Right lobe of liver (tissue), 6 donors: ENCODE data around the gene PDZD2. TPM values are rescaled to one million over a fixed set of nuclear protein-coding genes. Genes with fewer than 3 reads are reported as not detected.
A peak's percentile ranks its signal among the peaks of the same experiment; 100 is the strongest.

ENCODE experiments used
- ATAC-seq, 4 donors: fragments of 200-7000 bp; cut with Tn5 transposase; one replicate each; pipeline ENCODE4 v1.9.1; 2020; ENCODE audit warnings: mild to moderate bottlenecking in 4 of 4, moderate library complexity in 4 of 4
- DNase-seq, 3 donors: peaks; one replicate each; pipeline ENCODE4 v3.0.0-alpha.2; 2020
- H3K27ac ChIP-seq, 3 donors: fragments of 200-600 bp; one replicate each; pipeline ENCODE4 v1.8.0; 2022
- H3K27me3 ChIP-seq, 2 donors: fragments of 200-600 bp; one replicate each; pipeline ENCODE4 v1.8.0; 2022
- H3K36me3 ChIP-seq, 4 donors: fragments of 200-600 bp; sonication (generic) in 1 of 4; one replicate each; pipeline versions ENCODE4 v1.5.1 to v1.8.0; 2017 to 2022; ENCODE audit warnings: control low read depth in 1 of 4
- H3K4me1 ChIP-seq, 4 donors: fragments of 200-600 bp; sonication (generic) in 1 of 4; one replicate each; pipeline versions ENCODE4 v1.5.1 to v1.8.0; 2017 to 2022; ENCODE audit warnings: control low read depth in 1 of 4
- H3K4me3 ChIP-seq, 3 donors: fragments of 200-600 bp; one replicate each; pipeline ENCODE4 v1.8.0; 2022
- H3K9me3 ChIP-seq, 4 donors: fragments of 200-600 bp; sonication (generic) in 1 of 4; one replicate each; pipeline versions ENCODE4 v1.5.1 to v1.8.0; 2017 to 2022; ENCODE audit warnings: control low read depth in 1 of 4
- POLR2A ChIP-seq: fragments of 450-650 bp; IDR thresholded peaks from one replicate; pipeline ENCODE4 v1.6.1; 2017; ENCODE audit warnings: antibody characterized with exemption, mild to moderate bottlenecking
- WGBS: methylation state at CpG from one replicate; pipeline ENCODE4 v1.1.6; 2018; ENCODE audit warnings: low coverage, low lambda C conversion rate; ENCODE audit not compliant: insufficient coverage; ENCODE audit errors: missing lambda C conversion rate; 5-methylcytosine and 5-hydroxymethylcytosine counted together
- intact Hi-C, 2 donors: fragments of 100-400 bp; cut with DNase I; formaldehyde crosslinking; loops; one replicate each; pipeline versions ENCODE4 v1.11.2 to v1.14.1; 2022
- total RNA-seq, 6 experiments: library from RNA; depleted of rRNA in 2 of 6; stranded (reverse); fragments of >200 nt in 2 of 6; fragmentation: NEBNext Ultra II Directional in 3 of 6; extraction: Animal tissue kit (Norgen Biotek cat#: 25700) in 3 of 6; gene quantifications; one replicate each; pipeline versions ENCODE4 v1.1.0 to v1.2.4, GENCODE V29; 2016 to 2023
- TF ChIP-seq, protein P1 (sequence below), 4 donors: fragments of 200-600 bp in 3 of 4; fragments of 450-650 bp in 1 of 4; IDR thresholded peaks; one replicate each; pipeline versions ENCODE4 v1.5.1 to v1.8.0; 2016 to 2022; ENCODE audit warnings: antibody characterized with exemption in 4 of 4, mild to moderate bottlenecking in 2 of 4
- donor health status: DM: no; HTN: yes; CAD: no.
- donor health status: DM: no; HTN: no; CAD: no.
- donor health status: DM: no; HTN: no; CAD: no.
- donor health status: DM: no; HTN: yes; CAD: no.
- donor health status: DM: no; HTN: yes; CAD: no.

PDZD2 gene
- total RNA-seq, 6 experiments from 2014 or later = 0.43 to 1.9 (median 0.88) TPM

DNA sequence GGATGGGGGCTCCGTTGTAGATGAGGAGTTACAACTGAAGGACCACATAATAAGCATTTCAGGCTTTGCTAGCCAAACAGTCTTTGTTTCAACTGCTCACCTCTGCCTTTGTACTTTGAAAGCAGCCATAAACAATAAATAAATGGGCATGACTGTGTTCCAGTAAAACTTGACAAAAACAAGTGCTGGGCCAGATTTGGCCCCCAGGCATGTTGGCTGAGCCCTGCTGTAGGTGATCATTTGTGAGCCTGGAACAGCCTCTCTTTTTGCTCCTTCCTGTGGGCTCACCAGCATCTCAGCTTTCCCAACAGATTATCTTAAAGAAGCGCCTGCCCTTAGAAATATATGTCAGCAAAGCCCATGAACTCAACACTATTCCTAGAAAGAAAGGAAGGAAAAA is 385.8 kb downstream of the PDZD2 start:
- Histone ChIP-seq H3K9me3 (no peaks in the 10 kb centered on the region), H3K27me3 (no peaks in the 10 kb centered on the region), H3K27ac (no peak overlapping the region), H3K4me1 (no peaks in the 10 kb centered on the region), H3K36me3 (no peaks in the 10 kb centered on the region), H3K4me3 (no peak overlapping the region)
- no peak for ATAC-seq
- intact Hi-C loops = no loop called here
- 73% methylated on average over 1 of the region's 2 CpGs for WGBS
- no peak for DNase-seq
- TF ChIP-seq POLR2A = no peak
- TF ChIP-seq, protein P1, sequence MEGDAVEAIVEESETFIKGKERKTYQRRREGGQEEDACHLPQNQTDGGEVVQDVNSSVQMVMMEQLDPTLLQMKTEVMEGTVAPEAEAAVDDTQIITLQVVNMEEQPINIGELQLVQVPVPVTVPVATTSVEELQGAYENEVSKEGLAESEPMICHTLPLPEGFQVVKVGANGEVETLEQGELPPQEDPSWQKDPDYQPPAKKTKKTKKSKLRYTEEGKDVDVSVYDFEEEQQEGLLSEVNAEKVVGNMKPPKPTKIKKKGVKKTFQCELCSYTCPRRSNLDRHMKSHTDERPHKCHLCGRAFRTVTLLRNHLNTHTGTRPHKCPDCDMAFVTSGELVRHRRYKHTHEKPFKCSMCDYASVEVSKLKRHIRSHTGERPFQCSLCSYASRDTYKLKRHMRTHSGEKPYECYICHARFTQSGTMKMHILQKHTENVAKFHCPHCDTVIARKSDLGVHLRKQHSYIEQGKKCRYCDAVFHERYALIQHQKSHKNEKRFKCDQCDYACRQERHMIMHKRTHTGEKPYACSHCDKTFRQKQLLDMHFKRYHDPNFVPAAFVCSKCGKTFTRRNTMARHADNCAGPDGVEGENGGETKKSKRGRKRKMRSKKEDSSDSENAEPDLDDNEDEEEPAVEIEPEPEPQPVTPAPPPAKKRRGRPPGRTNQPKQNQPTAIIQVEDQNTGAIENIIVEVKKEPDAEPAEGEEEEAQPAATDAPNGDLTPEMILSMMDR (IDR thresholded peaks at IDR 0.05) = no peak

DNA sequence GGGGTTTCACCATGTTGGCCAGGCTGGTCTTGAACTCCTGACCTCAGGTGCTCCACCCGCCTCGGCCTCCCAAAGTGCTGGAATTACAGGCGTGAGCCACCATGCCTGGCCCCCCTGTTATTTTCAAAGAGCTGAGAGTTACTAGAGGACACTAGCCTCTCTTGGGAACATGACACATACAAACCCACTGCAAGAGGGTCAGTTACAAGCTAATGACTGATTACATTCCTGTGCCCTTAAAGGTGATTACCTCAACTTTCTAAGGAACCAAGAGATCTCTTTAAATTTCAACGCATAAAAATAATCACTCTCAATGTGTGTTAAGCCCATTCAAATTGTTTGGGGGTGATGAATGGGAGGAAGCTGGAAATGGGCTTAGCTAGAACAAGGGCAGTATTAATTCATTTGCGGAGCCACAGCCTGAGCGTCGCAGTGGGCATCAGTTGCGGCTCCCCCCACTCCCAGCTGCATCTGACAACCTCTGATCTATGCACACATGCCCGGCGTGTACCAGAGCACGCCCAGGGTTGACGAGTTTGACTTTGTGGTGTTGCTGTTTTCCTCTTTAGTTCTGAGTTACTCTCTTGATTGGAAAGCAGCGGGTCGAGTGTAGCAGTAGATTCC is 388.3 kb downstream of the PDZD2 start:
- intact Hi-C loops = no loop called here
- TF ChIP-seq POLR2A = no peak
- TF ChIP-seq, protein P1 (IDR thresholded peaks at IDR 0.05) = no peak
- no peak for ATAC-seq
- no peak for DNase-seq
- peak overlapping the region in 1 of 3 donors; percentile 15 for H3K27ac ChIP-seq
- WGBS = 40% methylated on average over 10 of the region's 14 CpGs
- H3K36me3 ChIP-seq = no peaks in the 10 kb centered on the region
- no peaks in the 10 kb centered on the region for H3K9me3 ChIP-seq
- no peaks in the 10 kb centered on the region for H3K4me1 ChIP-seq
- no peak overlapping the region for H3K4me3 ChIP-seq
- H3K27me3 ChIP-seq = no peaks in the 10 kb centered on the region

DNA sequence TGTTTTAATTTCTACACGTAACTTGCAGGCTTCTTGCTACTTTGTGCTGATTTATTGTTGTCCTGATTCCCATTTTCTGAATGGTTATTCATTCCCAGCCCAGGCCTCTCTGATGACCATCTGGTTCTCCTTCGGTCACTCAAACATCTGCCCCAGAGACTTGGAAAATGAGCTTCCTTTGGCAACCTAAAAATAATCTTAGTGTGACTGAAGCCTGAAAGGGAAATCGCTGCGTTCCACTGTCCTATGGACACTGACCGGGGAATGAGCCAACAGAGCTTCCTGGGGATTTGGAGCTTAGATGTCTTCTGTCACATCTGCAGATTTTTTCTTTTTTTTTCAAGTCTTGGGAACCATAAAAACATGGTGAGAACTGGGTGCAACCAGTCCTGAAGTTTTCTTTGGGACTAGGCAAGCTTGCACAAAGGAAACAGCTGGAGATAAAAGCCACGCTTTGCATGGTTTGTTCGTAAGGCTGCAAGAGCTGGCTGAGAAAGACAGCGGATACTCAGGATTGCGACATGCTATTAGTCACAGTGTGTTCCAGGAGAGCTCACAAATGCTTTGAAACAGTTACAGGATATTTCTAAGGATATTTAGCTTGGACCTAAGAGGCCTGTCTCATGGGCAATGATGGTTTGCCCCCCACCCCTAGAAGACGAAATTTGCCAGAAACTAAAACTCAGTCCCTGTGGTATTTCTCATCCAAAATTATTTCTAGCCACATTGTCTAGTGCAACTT is 389.0 kb downstream of the PDZD2 start:
- Histone ChIP-seq H3K4me3 (no peak overlapping the region), H3K9me3 (no peaks in the 10 kb centered on the region), H3K36me3 (no peaks in the 10 kb centered on the region), H3K27me3 (no peaks in the 10 kb centered on the region), H3K27ac (peak overlapping the region in 1 of 3 donors; percentile 15), H3K4me1 (no peaks in the 10 kb centered on the region)
- TF ChIP-seq, protein P1 (IDR thresholded peaks at IDR 0.05) = no peak
- TF ChIP-seq POLR2A = no peak
- no peak for DNase-seq
- ATAC-seq = peak; percentile 86 to 94 (median 88)
- WGBS = 22% methylated on average over 10 of the region's 10 CpGs
- intact Hi-C loops = no loop called here

DNA sequence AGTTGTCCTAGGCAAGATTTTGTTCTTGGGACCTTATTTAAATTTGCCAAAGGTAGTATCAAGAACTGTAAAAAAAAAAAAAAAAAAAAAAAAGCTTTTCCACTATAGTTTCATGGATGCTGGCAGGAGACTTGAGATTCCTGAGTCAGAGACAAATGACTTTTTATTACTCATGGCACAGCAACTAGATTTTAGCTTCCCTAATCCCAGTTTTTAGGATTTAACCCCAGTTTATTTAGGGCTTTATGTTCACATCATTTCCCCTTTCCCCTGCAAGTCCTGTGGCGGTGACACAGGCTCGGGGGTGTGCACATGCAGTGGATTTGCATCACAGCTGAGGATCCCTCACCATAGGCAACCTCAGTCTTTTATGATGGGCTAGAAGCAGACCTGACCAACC is 390.3 kb downstream of the PDZD2 start:
- Histone ChIP-seq H3K27ac (no peak overlapping the region), H3K27me3 (no peaks in the 10 kb centered on the region), H3K4me3 (no peak overlapping the region), H3K4me1 (no peaks in the 10 kb centered on the region), H3K9me3 (no peaks in the 10 kb centered on the region), H3K36me3 (no peaks in the 10 kb centered on the region)
- WGBS = 33% methylated on average over 1 of the region's 2 CpGs
- DNase-seq = no peak
- intact Hi-C loops = no loop called here
- no peak for TF ChIP-seq POLR2A
- TF ChIP-seq, protein P1 (IDR thresholded peaks at IDR 0.05) = no peak
- ATAC-seq = no peak
